Measurements from ENCODE around the gene BAG5.

BAG5 gene

DNA sequence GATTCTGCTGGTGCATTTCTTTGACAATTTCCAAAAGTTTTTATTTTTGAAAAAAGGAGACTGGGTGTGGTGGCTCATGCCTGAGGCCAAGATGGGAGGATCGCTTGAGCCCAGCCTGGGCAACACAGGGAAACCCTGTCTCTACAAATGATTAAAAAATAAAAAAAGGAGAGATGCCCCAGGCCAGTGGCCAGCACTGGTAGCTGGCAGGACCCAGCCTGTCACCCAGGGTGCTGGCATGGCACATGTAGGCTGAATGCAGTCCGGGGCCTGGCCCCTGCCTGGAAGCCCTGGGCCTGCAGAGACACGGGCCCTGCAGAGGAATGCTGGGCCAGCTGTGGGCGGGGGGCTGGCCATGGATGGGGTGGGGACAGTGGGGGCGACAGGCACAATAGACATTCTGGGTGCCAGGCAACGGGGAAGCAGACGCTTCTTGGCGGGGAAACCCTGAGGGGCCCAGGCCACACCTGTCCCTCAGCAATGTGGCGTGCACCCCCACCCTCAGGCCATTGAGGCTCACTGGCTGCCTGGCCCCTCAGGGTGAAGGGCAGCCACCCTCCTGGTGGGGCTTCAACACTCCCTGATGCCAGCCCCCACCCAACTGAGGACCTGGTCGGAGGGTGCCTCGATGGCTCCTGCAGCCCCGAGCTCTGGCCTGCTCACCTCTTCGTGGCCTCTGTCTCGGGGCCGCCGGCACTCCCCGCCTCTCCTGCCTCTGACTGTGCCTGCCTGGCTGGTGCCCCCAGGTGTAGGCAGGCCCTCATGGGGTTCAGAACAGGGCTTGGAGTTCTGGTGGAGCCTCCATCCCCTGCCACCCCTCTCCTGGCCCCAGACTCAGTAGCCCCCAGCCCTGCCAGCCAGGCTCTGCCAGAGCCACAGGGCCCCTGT is 21.4 kb downstream of the BAG5 start:
- H3K4me3 ChIP-seq (ENCODE audit: low read depth, low read length): no peak overlapping the region
- in situ Hi-C loops (cut with HindIII; ENCODE audit: low sequenced_read_pairs): no loop called here
- TF ChIP-seq CTCF (IDR thresholded peaks at IDR 0.05; ENCODE audit: low read depth, low read length, missing control alignments): no peak
- DNase-seq (ENCODE audit: low read depth): no peak

GRCh38 chr14:103539056-103539825 is 23.2 kb downstream of the BAG5 start:
- no peak for TF ChIP-seq CTCF (IDR thresholded peaks at IDR 0.05; ENCODE audit: low read depth, low read length, missing control alignments)
- no peak for DNase-seq (ENCODE audit: low read depth)
- in situ Hi-C loops (cut with HindIII; ENCODE audit: low sequenced_read_pairs): no loop called here
- no peak overlapping the region for H3K4me3 ChIP-seq (ENCODE audit: low read depth, low read length)

DNA sequence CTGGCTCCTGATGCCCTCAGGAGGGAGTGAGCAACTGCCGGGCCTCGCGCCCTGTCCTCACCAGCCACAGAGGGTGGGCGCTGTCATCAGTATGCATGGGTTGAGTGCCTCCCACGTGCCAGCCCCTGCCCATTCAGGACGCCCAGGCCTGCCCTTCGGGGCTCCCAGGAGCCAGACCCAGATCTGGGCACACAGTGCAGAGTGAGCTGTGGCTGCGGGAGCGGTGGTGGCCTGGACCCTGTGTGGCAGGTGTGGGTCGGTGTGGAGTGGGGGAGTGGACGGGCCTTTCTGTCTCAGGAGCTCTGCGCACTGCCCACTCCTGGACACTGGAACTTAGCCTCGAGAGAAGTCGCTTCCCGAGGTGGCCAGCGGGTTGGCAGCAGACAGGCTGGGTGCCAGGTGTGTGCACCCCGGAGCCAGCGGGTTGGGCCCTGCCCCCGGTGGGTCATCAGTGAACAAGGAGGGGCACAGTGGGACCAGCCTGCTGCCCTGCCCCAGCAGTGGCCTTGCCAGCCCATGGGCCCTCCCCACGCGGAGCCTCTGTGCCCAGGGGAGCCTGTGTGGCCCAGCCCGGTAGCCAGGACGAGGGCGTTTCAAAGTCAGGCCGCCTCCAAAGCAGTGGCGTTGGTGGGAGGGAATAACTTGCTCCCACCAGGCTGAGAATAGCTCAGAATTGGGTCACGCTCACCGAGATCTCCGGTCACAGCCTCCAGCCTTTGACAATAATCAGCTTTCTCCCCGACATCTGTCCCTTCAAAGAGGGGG is 24.0 kb downstream of the BAG5 start:
- in situ Hi-C loops (cut with HindIII; ENCODE audit: low sequenced_read_pairs): no loop called here

GRCh38 chr14:103537175-103537990 is 25.1 kb downstream of the BAG5 start:
- TF ChIP-seq CTCF (IDR thresholded peaks at IDR 0.05; ENCODE audit: low read depth, low read length, missing control alignments): no peak
- no peak overlapping the region for H3K4me3 ChIP-seq (ENCODE audit: low read depth, low read length)
- in situ Hi-C loops (cut with HindIII; ENCODE audit: low sequenced_read_pairs): no loop called here
- no peak for DNase-seq (ENCODE audit: low read depth)

More for the DNA sequence above, 24.0 kb downstream of the BAG5 start:
- TF ChIP-seq CTCF (IDR thresholded peaks at IDR 0.05; ENCODE audit: low read depth, low read length, missing control alignments): no peak
- no peak overlapping the region for H3K4me3 ChIP-seq (ENCODE audit: low read depth, low read length)
- DNase-seq (ENCODE audit: low read depth): no peak

DNA sequence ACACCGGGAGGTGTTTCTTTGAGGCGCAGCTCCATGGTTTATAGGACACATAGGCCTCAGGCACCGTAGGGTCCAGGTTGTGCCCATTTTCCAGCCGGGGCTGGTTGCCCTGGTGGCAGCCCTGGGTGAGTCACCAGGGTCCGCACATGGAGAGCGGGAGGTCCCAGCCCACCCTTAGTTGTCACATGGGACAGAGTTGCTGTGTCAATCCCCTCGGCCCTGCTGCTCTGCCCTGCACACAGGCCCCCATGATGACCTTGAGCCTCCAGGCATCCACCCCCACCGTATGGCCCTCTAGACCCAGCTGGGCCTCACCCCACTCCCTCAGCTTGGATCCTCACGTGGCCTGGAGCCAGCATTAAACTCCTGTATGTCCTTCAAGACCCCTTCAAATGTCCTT is 25.8 kb downstream of the BAG5 start:
- DNase-seq (ENCODE audit: low read depth): no peak
- in situ Hi-C loops (cut with HindIII; ENCODE audit: low sequenced_read_pairs): no loop called here
- H3K4me3 ChIP-seq (ENCODE audit: low read depth, low read length): no peak overlapping the region
- TF ChIP-seq CTCF (IDR thresholded peaks at IDR 0.05; ENCODE audit: low read depth, low read length, missing control alignments): no peak
